Body of pancreas (tissue), 4 donors: ENCODE measurements around the gene IL1RL2. TPM values are rescaled to one million over a fixed set of nuclear protein-coding genes. Genes with fewer than 3 reads are reported as not detected.
A peak's percentile ranks its signal among the peaks of the same experiment; 100 is the strongest.

Experiments used
- ATAC-seq: fragments of 150-250 bp; one replicate; pipeline ENCODE4 v1.9.1; 2016
- DNase-seq, 4 donors: peaks; one replicate each; pipeline ENCODE4 v3.0.0-alpha.2; 2019
- H3K27ac ChIP-seq, 4 donors: fragments of 200-600 bp; sonication (generic); 1 replicate in 3 of 4; 2 replicates in 1 of 4; pipeline versions ENCODE4 v1.5.1 to v1.6.1; 2016 to 2019; ENCODE audit warnings: mild to moderate bottlenecking in 1 of 4, mixed read lengths in 1 of 4, moderate library complexity in 1 of 4
- H3K27me3 ChIP-seq, 2 donors: fragments of 200-600 bp; sonication (generic); one replicate each; pipeline ENCODE4 v1.6.0; 2016; ENCODE audit warnings: mild to moderate bottlenecking in 1 of 2
- H3K36me3 ChIP-seq, 2 donors: fragments of 200-600 bp; sonication (generic); replicated peaks in 1 of 2; 2 replicates each; pipeline ENCODE4 v1.5.1; 2016; ENCODE audit warnings: low read depth in 2 of 2; ENCODE audit not compliant: insufficient read depth in 1 of 2
- H3K4me1 ChIP-seq: fragments of 200-600 bp; sonication (generic); one replicate; pipeline ENCODE4 v1.6.0; 2016
- H3K4me3 ChIP-seq, 2 donors: fragments of 200-600 bp; sonication (generic); 1 replicate in 1 of 2; 2 replicates in 1 of 2; pipeline ENCODE4 v1.5.1; 2016 to 2019
- H3K9me3 ChIP-seq, 3 donors: fragments of 200-600 bp; sonication (generic); 1 replicate in 2 of 3; 2 replicates in 1 of 3; pipeline ENCODE4 v1.5.1; 2016
- CTCF ChIP-seq, 7 experiments: fragments of 450-650 bp in 4 of 7; fragments of 200-600 bp in 3 of 7; sonication (generic) in 3 of 7; IDR thresholded peaks; one replicate each; pipeline ENCODE4 v1.5.1; 2016 to 2019; ENCODE audit warnings: antibody characterized with exemption in 7 of 7
- POLR2A ChIP-seq, 3 donors: fragments of 450-650 bp; IDR thresholded peaks; one replicate each; pipeline ENCODE4 v1.6.1; 2016; ENCODE audit warnings: antibody characterized with exemption in 3 of 3, mild to moderate bottlenecking in 2 of 3
- WGBS, 2 donors: methylation state at CpG; one replicate each; pipeline ENCODE4 v1.1.5; 2017; 5-methylcytosine and 5-hydroxymethylcytosine counted together
- intact Hi-C: fragments of 100-400 bp; cut with DNase I; formaldehyde crosslinking; loops from one replicate; pipeline ENCODE4 v1.15.1; 2023
- total RNA-seq, 2 donors: library from RNA; depleted of rRNA; stranded (reverse); fragments of >200 nt; gene quantifications; one replicate each; pipeline ENCODE4 v1.1.0, GENCODE V29; 2016

The IL1RL2 gene
- total RNA-seq, 2 donors from 2014 or later = 0.52 TPM; not detected in 1

DNA sequence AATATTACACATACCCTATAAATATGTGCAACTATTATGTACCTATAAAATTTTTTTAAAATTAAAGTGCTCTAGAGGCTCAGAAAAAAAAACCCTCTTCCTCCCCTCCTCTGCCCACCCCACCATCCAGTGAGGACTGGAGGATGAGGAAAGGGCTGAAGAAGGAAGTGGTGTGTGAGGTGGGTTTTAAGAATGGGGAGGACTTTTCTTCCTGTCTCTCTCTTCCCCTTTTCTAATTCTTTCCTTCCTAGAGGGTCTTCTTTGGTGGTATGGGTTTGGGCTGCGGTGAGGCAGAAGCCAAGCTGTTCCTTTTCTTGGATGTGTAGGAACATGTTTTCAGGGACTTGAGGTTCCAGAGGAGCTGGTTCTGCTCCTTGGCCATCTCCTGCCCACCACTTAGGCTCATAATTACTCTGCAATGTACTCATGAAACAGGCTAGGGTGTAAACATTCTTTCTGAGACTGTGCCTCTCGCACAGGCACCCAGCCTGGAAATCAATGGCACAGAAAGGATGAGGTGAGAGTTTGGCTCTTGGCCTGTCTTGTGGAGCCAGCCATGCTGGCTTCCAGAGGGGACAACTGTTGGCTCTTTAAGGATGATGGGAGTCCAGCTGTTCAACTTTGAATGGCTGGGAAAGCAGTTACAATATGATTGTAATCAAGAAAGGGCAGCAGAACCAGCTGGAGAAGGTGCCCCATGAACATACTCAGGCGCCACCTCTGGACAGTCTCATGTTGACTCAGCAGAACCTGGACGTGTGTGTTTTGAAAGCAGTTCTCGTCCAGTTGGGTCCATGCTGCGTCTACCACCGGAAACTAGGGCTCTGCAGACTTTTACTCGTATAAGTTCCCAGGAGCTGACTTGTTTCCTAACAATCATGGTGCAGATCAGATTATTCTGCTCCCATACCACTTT is 38.3 kb downstream of the IL1RL2 start:
- DNase-seq (no peak), ATAC-seq (no peak)
- Histone ChIP-seq H3K9me3 (no peaks in the 10 kb centered on the region), H3K27ac (no peak overlapping the region), H3K36me3 (no peaks in the 10 kb centered on the region), H3K27me3 (no peaks in the 10 kb centered on the region), H3K4me3 (no peak overlapping the region), H3K4me1 (peaks cover 19% of the 10 kb centered on the region)
- intact Hi-C loops = no loop called here
- TF ChIP-seq POLR2A (IDR thresholded peaks at IDR 0.05) = no peak
- TF ChIP-seq CTCF (IDR thresholded peaks at IDR 0.05) = no peak
- 70 to 72% methylated on average over 8 of the region's 8 CpGs for WGBS, 2 donors

DNA sequence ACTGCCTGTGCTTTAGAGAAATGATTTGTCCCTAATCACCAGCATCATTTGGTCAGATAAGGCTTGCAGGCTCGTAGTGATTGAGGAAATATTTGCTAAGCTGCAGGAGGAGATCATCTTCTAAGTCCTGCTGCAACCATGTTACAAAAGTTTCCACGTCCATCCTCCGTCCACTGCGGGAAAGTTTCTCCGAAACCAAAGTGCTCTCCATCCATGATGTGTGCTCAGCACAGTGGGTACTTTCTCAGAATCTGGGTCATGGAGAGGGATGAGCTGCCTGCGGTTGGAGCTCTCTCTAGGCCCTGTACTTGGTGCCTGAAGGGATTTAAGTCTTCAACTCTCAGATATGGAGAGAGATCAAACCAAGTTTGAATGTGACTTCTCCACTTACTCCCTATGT is 39.3 kb downstream of the IL1RL2 start:
- H3K27ac ChIP-seq = peak overlapping the region in 2 of 4 donors; percentile 83 to 86
- TF ChIP-seq POLR2A (IDR thresholded peaks at IDR 0.05) (no peak), CTCF (IDR thresholded peaks at IDR 0.05) (no peak)
- WGBS, 2 donors = 80 to 85% methylated on average over 6 of the region's 6 CpGs
- H3K4me1 ChIP-seq = peaks cover 19% of the 10 kb centered on the region
- intact Hi-C loops = no loop called here
- H3K36me3 ChIP-seq = no peaks in the 10 kb centered on the region
- no peaks in the 10 kb centered on the region for H3K27me3 ChIP-seq
- no peak for ATAC-seq
- no peak overlapping the region for H3K4me3 ChIP-seq
- no peak for DNase-seq
- H3K9me3 ChIP-seq = no peaks in the 10 kb centered on the region

GRCh38 chr2:102226612-102227391 is 40.0 kb downstream of the IL1RL2 start:
- Histone ChIP-seq H3K9me3 (no peaks in the 10 kb centered on the region), H3K27me3 (no peaks in the 10 kb centered on the region), H3K4me1 (peaks cover 19% of the 10 kb centered on the region), H3K36me3 (no peaks in the 10 kb centered on the region), H3K4me3 (no peak overlapping the region), H3K27ac (peak overlapping the region; percentile 83 to 87 (median 86))
- intact Hi-C loops = no loop called here
- 57 to 61% methylated on average over 7 of the region's 7 CpGs for WGBS, 2 donors
- DNase-seq (no peak), ATAC-seq (peak; percentile 4)
- no peak for TF ChIP-seq POLR2A (IDR thresholded peaks at IDR 0.05)
- TF ChIP-seq CTCF (IDR thresholded peaks at IDR 0.05) = no peak

GRCh38 chr2:102229141-102229769 is 42.4 kb downstream of the IL1RL2 start:
- no peak for ATAC-seq
- intact Hi-C loops = no loop called here
- Histone ChIP-seq H3K4me1 (peaks cover 19% of the 10 kb centered on the region), H3K27me3 (no peaks in the 10 kb centered on the region), H3K36me3 (no peaks in the 10 kb centered on the region), H3K27ac (no peak overlapping the region), H3K9me3 (no peaks in the 10 kb centered on the region), H3K4me3 (no peak overlapping the region)
- no peak for DNase-seq
- TF ChIP-seq POLR2A (IDR thresholded peaks at IDR 0.05) (no peak), CTCF (IDR thresholded peaks at IDR 0.05) (no peak)
- WGBS, 2 donors = 80 to 82% methylated on average over 6 of the region's 6 CpGs
